A673 (cell line): ENCODE measurements around the gene RNF7.

ENCODE experiments used
- EZH2 ChIP-seq: fragments of 200-600 bp; sonication (generic); IDR thresholded peaks from 2 replicates; pipeline ENCODE4 v1.6.1; 2017; ENCODE audit warnings: borderline replicate concordance, low read depth, mild to moderate bottlenecking, mixed read lengths, antibody characterized with exemption, low read length; ENCODE audit not compliant: poor library complexity, severe bottlenecking
- TF ChIP-seq, protein P1 (sequence below): fragments of 300-800, 200-600 bp; sonication (generic); conservative IDR thresholded peaks from 2 replicates; pipeline ENCODE4 v1.5.1; 2017; ENCODE audit warnings: low read depth, mild to moderate bottlenecking, antibody characterized with exemption, low read length, moderate library complexity, mixed read lengths

DNA sequence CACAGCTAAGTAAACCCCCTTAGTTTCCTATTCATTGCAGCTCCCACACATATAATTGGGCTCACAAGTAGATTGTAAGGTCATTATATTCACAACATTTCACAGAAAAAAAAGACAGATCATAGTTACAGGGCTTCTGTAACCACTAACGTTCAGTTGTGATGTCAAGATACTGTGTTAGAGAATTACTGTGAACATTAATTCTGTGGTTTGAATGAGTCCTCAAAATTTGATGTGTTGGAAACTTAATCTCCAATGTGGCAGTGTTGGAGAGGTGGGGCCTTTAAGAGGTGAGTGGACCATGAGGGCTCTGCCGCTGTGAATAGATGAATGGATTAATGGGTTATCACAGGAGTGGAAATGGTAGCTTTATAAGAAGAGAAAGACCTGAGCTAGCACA, 46.4 kb downstream of the RNF7 start:
- TF ChIP-seq, protein P1, sequence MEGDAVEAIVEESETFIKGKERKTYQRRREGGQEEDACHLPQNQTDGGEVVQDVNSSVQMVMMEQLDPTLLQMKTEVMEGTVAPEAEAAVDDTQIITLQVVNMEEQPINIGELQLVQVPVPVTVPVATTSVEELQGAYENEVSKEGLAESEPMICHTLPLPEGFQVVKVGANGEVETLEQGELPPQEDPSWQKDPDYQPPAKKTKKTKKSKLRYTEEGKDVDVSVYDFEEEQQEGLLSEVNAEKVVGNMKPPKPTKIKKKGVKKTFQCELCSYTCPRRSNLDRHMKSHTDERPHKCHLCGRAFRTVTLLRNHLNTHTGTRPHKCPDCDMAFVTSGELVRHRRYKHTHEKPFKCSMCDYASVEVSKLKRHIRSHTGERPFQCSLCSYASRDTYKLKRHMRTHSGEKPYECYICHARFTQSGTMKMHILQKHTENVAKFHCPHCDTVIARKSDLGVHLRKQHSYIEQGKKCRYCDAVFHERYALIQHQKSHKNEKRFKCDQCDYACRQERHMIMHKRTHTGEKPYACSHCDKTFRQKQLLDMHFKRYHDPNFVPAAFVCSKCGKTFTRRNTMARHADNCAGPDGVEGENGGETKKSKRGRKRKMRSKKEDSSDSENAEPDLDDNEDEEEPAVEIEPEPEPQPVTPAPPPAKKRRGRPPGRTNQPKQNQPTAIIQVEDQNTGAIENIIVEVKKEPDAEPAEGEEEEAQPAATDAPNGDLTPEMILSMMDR = no peak
- TF ChIP-seq EZH2 = no peak
